H1 (cell line): Measurements from ENCODE around the gene TBC1D22A. TPM values are rescaled to one million over a fixed set of nuclear protein-coding genes. Genes with fewer than 3 reads are reported as not detected.

Experiments used
- CTCF ChIA-PET: fragments of 300-600 bp; sonication (Branson Sonifier 250); formaldehyde crosslinking; loops from one replicate; lab custom pipeline; 2021; ENCODE audit not compliant: partially characterized antibody; lab: Charles Lee
- POLR2A ChIA-PET: fragments of 300-600 bp; sonication (Branson Sonifier 250); formaldehyde crosslinking; loops from one replicate; lab custom pipeline; 2021; ENCODE audit warnings: inconsistent platforms; ENCODE audit not compliant: partially characterized antibody; lab: Charles Lee
- DNase-seq, 2 experiments: peaks; one replicate each; pipeline versions ENCODE4 v3.0.0 to v3.0.0-alpha.2; 2010 to 2022; ENCODE audit warnings: low spot score in 2 of 2, low read depth in 1 of 2, mixed read lengths in 1 of 2
- FAIRE-seq: peaks from 2 replicates; lab custom pipeline; 2011; peaks lifted over from hg19 to GRCh38; lab: Jason Lieb, UNC
- H2AFZ ChIP-seq: 2 replicates; pipeline ENCODE4 v1.8.1; 2012; ENCODE audit warnings: low read length, inconsistent platforms
- H2AK5ac ChIP-seq: 2 replicates; pipeline ENCODE4 v1.6.1; 2013; ENCODE audit warnings: low read depth, low read length
- H2BK120ac ChIP-seq: replicated peaks from 2 replicates; pipeline ENCODE3; 2013; ENCODE audit warnings: low read depth, low read length, inconsistent platforms
- H2BK12ac ChIP-seq: 2 replicates; pipeline ENCODE4 v1.6.1; 2013; ENCODE audit warnings: low read depth, low read length
- H2BK15ac ChIP-seq: 2 replicates; pipeline ENCODE4 v1.6.1; 2013; ENCODE audit warnings: low read length
- H2BK20ac ChIP-seq: 2 replicates; pipeline ENCODE4 v1.6.1; 2013; ENCODE audit warnings: low read length
- H2BK5ac ChIP-seq: 2 replicates; pipeline ENCODE4 v1.6.1; 2013; ENCODE audit warnings: low read depth, low read length
- H3K14ac ChIP-seq: 2 replicates; pipeline ENCODE4 v1.6.1; 2013; ENCODE audit warnings: inconsistent platforms; ENCODE audit not compliant: insufficient read length
- H3K18ac ChIP-seq: 2 replicates; pipeline ENCODE4 v1.6.1; 2013; ENCODE audit warnings: low read length; ENCODE audit errors: extremely low read depth
- H3K23ac ChIP-seq: 2 replicates; pipeline ENCODE4 v1.6.1; 2013; ENCODE audit warnings: inconsistent platforms; ENCODE audit not compliant: insufficient read length
- H3K23me2 ChIP-seq: 2 replicates; pipeline ENCODE4 v1.6.1; 2013; ENCODE audit warnings: low read depth, low read length
- H3K27ac ChIP-seq: 2 replicates; pipeline ENCODE4 v1.6.1; 2011; ENCODE audit warnings: low read depth, low read length, inconsistent platforms
- H3K27me3 ChIP-seq, 4 experiments: replicated peaks in 1 of 4; 1 replicate in 1 of 4; 2 replicates in 3 of 4; pipeline versions ENCODE4 v1.6.1 to v1.8.1; 2011 to 2013; ENCODE audit warnings: low read length in 3 of 4, mild to moderate bottlenecking in 3 of 4, inconsistent platforms in 2 of 4, mixed read lengths in 2 of 4, moderate library complexity in 1 of 4; ENCODE audit not compliant: control insufficient read depth in 3 of 4, insufficient read depth in 3 of 4; ENCODE audit errors: extremely low read depth in 1 of 4
- H3K36me3 ChIP-seq, 4 experiments: 2 replicates each; pipeline versions ENCODE4 v1.6.1 to v1.8.1; 2011 to 2013; ENCODE audit warnings: mild to moderate bottlenecking in 4 of 4, low read length in 3 of 4, moderate library complexity in 2 of 4, control low read depth in 1 of 4, inconsistent platforms in 1 of 4; ENCODE audit not compliant: insufficient read depth in 4 of 4, control insufficient read depth in 2 of 4
- H3K4ac ChIP-seq: replicated peaks from 2 replicates; pipeline ENCODE3; 2013; ENCODE audit warnings: low read length, low read depth, mixed read lengths, inconsistent platforms; ENCODE audit not compliant: insufficient read length
- H3K4me1 ChIP-seq, 4 experiments: replicated peaks in 1 of 4; 1 replicate in 1 of 4; 2 replicates in 3 of 4; pipeline versions ENCODE4 v1.6.1 to v1.8.1; 2011 to 2013; ENCODE audit warnings: low read length in 3 of 4, inconsistent platforms in 2 of 4, mixed read lengths in 1 of 4; ENCODE audit not compliant: insufficient read depth in 4 of 4, control insufficient read depth in 3 of 4
- H3K4me2 ChIP-seq, 2 experiments: 2 replicates each; pipeline versions ENCODE4 v1.6.1 to v1.8.1; 2011 to 2013; ENCODE audit warnings: low read depth in 2 of 2, low read length in 2 of 2, control low read depth in 1 of 2, inconsistent platforms in 1 of 2, mild to moderate bottlenecking in 1 of 2; ENCODE audit not compliant: insufficient read depth in 1 of 2
- H3K4me3 ChIP-seq, 4 experiments: fragments of 200-600, 300-600 bp in 1 of 4; sonication (generic), shearing (Covaris generic), sonication (Bioruptor Twin) in 1 of 4; 2 replicates each; pipeline versions ENCODE4 v1.5.1 to v1.8.1; 2011 to 2016; ENCODE audit warnings: low read length in 4 of 4, low read depth in 3 of 4, control low read depth in 2 of 4, inconsistent platforms in 2 of 4, mild to moderate bottlenecking in 2 of 4, mixed read lengths in 1 of 4, moderate library complexity in 1 of 4; ENCODE audit not compliant: insufficient read depth in 2 of 4; ENCODE audit errors: extremely low read depth in 1 of 4
- H3K56ac ChIP-seq: replicated peaks from 2 replicates; pipeline ENCODE3; 2013; ENCODE audit warnings: low read depth, mild to moderate bottlenecking, mixed read lengths, low read length, inconsistent platforms; ENCODE audit not compliant: insufficient read length
- H3K79me1 ChIP-seq: 2 replicates; pipeline ENCODE4 v1.6.1; 2013; ENCODE audit warnings: low read depth, low read length, control low read depth
- H3K79me2 ChIP-seq, 2 experiments: 2 replicates each; pipeline versions ENCODE4 v1.6.1 to v1.8.1; 2012 to 2013; ENCODE audit warnings: low read length in 2 of 2, mild to moderate bottlenecking in 2 of 2, inconsistent platforms in 1 of 2; ENCODE audit not compliant: insufficient read depth in 2 of 2, control insufficient read depth in 1 of 2
- H3K9ac ChIP-seq, 4 experiments: replicated peaks in 1 of 4; 1 replicate in 1 of 4; 2 replicates in 3 of 4; pipeline versions ENCODE4 v1.6.1 to v1.8.1; 2011 to 2013; ENCODE audit warnings: low read depth in 3 of 4, low read length in 3 of 4, control low read depth in 2 of 4, mild to moderate bottlenecking in 2 of 4, moderate library complexity in 2 of 4, inconsistent platforms in 1 of 4; ENCODE audit errors: extremely low read depth in 1 of 4
- H3K9me3 ChIP-seq, 2 experiments: 2 replicates each; pipeline versions ENCODE4 v1.6.1 to v1.8.1; 2012 to 2013; ENCODE audit warnings: mild to moderate bottlenecking in 2 of 2, moderate library complexity in 2 of 2, control low read depth in 1 of 2, inconsistent platforms in 1 of 2, low read depth in 1 of 2, low read length in 1 of 2, mixed read lengths in 1 of 2; ENCODE audit not compliant: insufficient read depth in 2 of 2
- H4K20me1 ChIP-seq, 2 experiments: replicated peaks in 1 of 2; 2 replicates each; pipeline versions ENCODE3 to v1.8.1; 2011 to 2013; ENCODE audit warnings: inconsistent platforms in 2 of 2, low read length in 2 of 2, mild to moderate bottlenecking in 1 of 2; ENCODE audit not compliant: insufficient read depth in 2 of 2, control insufficient read depth in 1 of 2
- H4K5ac ChIP-seq: 2 replicates; pipeline ENCODE4 v1.6.1; 2013; ENCODE audit warnings: low read length, low read depth, mixed read lengths, inconsistent platforms; ENCODE audit not compliant: insufficient read length
- H4K8ac ChIP-seq: 2 replicates; pipeline ENCODE4 v1.8.0; 2013; ENCODE audit warnings: mild to moderate bottlenecking, moderate library complexity, low read length, inconsistent platforms; ENCODE audit not compliant: insufficient read depth; ENCODE audit errors: extremely low read depth
- H4K91ac ChIP-seq: replicated peaks from 2 replicates; pipeline ENCODE3; 2013; ENCODE audit warnings: low read length, mixed read lengths, inconsistent platforms; ENCODE audit not compliant: insufficient read length
- CREB1 ChIP-seq: IDR thresholded peaks from 2 replicates; pipeline ENCODE4 v1.6.1; 2012; ENCODE audit warnings: inconsistent platforms
- KDM1A ChIP-seq: fragments of 200-600, 300-600 bp; sonication (generic); IDR thresholded peaks from 2 replicates; pipeline ENCODE4 v1.7.1; 2016; ENCODE audit warnings: mild to moderate bottlenecking, low read length, borderline replicate concordance
- WGBS, 2 experiments: shearing (Covaris generic) in 1 of 2; methylation state at CpG; one replicate each; pipeline versions ENCODE4 v1.1.6 to v1.1.7; 2013 to 2015; ENCODE audit warnings: low lambda C conversion rate in 2 of 2, mixed read lengths in 2 of 2, inconsistent platforms in 1 of 2, low coverage in 1 of 2, missing lambda C conversion rate in 1 of 2; ENCODE audit not compliant: insufficient replicate concordance in 2 of 2, insufficient coverage in 1 of 2, insufficient read length in 1 of 2; ENCODE audit errors: extremely low coverage in 1 of 2, missing lambda C conversion rate in 1 of 2; 5-methylcytosine and 5-hydroxymethylcytosine counted together
- polyA plus RNA-seq, 7 experiments: library from polyadenylated mRNA; depleted of rRNA in 3 of 7; stranded (reverse) in 5 of 7; unstranded in 2 of 7; fragments of >200 nt in 5 of 7; fragments of 200-250 nt in 2 of 7; gene quantifications; 1 replicate in 5 of 7; 2 replicates in 1 of 7; 4 replicates in 1 of 7; pipeline versions ENCODE4 v1.2.1 to v1.2.3, GENCODE V29; 2011 to 2013; ENCODE audit warnings: missing spikeins in 2 of 7, mixed read lengths in 2 of 7
- total RNA-seq: library from RNA; stranded (reverse); fragmentation: NEBNext Ultra II Directional; extraction: Animal tissue kit (Norgen Biotek cat#: 25700); gene quantifications from 2 replicates; pipeline ENCODE4 v1.2.1, GENCODE V29; 2021

Gene TBC1D22A
- total and polyA plus RNA-seq, 2 of the 8 experiments (the other 6 are each of a cell fraction or from before 2014, with no cell fraction given): 11.9 to 18.4 TPM

DNA sequence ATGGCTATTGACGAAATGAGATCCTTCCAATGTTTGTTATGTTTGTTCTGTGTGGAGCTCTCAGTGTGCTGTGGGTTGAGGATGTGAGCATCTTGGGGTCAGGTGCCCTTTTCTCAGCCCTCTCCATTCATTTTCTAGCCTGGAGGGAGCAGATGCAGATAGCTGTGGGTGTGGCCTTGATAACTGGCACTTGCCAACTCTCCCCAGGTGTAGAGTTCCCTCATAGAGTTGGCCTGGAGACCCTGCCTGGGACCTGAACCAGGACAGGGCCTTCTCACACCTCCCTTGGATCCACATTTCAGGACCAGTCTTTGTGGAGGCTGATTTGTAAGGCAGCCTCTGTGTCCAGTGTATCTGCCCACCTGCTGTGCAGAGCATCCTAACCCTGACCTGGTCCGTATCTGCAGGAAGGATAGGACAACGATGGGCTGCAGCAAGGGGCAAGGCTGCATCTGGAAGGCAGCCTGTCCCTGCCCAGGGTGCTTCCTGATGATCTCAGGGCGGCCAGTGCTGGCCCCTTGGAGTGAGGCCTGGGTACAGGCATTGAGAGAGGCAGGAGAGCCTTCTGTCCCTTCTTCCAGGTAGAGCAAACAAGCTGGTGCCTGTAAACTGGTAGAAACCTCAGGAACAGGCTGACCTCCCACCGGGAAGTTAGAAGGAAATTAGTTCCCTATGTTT lies 245.9 kb downstream of the TBC1D22A start:
- H4K91ac ChIP-seq: no peak overlapping the region
- H3K18ac ChIP-seq: no peak overlapping the region
- H3K4ac ChIP-seq: no peak overlapping the region
- DNase-seq: no peak
- H4K5ac ChIP-seq: no peak overlapping the region
- H3K4me1 ChIP-seq: no peaks in the 10 kb centered on the region; a peak in 1 of 7 replicates
- H3K9ac ChIP-seq: no peak overlapping the region
- H3K36me3 ChIP-seq: peaks cover 0 to 5% (median 2%) of the 10 kb centered on the region in 4 experiments; a peak in 2 of 8 replicates
- no peak overlapping the region for H3K4me3 ChIP-seq
- H3K27ac ChIP-seq: no peak overlapping the region
- H2BK15ac ChIP-seq: no peak overlapping the region
- no peak overlapping the region for H2AFZ ChIP-seq
- no peak overlapping the region for H2BK5ac ChIP-seq
- H3K23me2 ChIP-seq: peaks cover 14% of the 10 kb centered on the region; the same call in 1 of the 2 replicates
- no peak overlapping the region for H2BK20ac ChIP-seq
- TF ChIP-seq CREB1: no peak
- TF ChIP-seq KDM1A: no peak
- H3K56ac ChIP-seq: no peak overlapping the region
- WGBS, 2 experiments: 86% methylated on average over 5 of the region's 5 CpGs; no CpG with 5 or more reads in 1 of the 2 experiments
- H3K27me3 ChIP-seq: no peaks in the 10 kb centered on the region
- no peak overlapping the region for H4K8ac ChIP-seq
- H3K14ac ChIP-seq: no peak overlapping the region
- H3K79me1 ChIP-seq: peaks cover 10% of the 10 kb centered on the region
- H3K9me3 ChIP-seq: no peaks in the 10 kb centered on the region
- FAIRE-seq: no peak
- H3K23ac ChIP-seq: no peak overlapping the region
- no peaks in the 10 kb centered on the region for H3K79me2 ChIP-seq
- peaks cover 6 to 13% of the 10 kb centered on the region in 2 experiments for H4K20me1 ChIP-seq
- H2AK5ac ChIP-seq: no peak overlapping the region
- no peak overlapping the region for H3K4me2 ChIP-seq
- H2BK120ac ChIP-seq: no peak overlapping the region
- no peak overlapping the region for H2BK12ac ChIP-seq
- ChIA-PET CTCF (interaction anchor here (0.9 to 1.3 kb wide), 2 partner anchors 12 to 181 kb away, joined by 3 read pairs; no protein-coding TSS in a partner anchor), POLR2A (no interaction called here)
